ENCODE data around the gene GREB1.

The GREB1 gene

GRCh38 chr2:11675423-11676112 lies 141.7 kb downstream of the GREB1 start:
- peaks cover 2 to 11% of the 10 kb centered on the region in 2 donors for H3K4me1 Mint-ChIP-seq

GRCh38 chr2:11676640-11677039 lies 142.8 kb downstream of the GREB1 start:
- H3K36me3 Mint-ChIP-seq: no peaks in the 10 kb centered on the region
- peaks cover 2 to 11% of the 10 kb centered on the region in 2 donors for H3K4me1 Mint-ChIP-seq
- DNase-seq (no peak), ATAC-seq (replicated peaks) (no peak)
- H3K27ac Mint-ChIP-seq: no peak overlapping the region
- H3K27me3 Mint-ChIP-seq: peaks cover 47 to 48% of the 10 kb centered on the region in 2 donors
- peaks cover 0 to 10% of the 10 kb centered on the region in 2 donors for H3K9me3 Mint-ChIP-seq
- no peak overlapping the region for H3K4me3 Mint-ChIP-seq

More at GRCh38 chr2:11675423-11676112, 141.7 kb downstream of the GREB1 start:
- Mint-ChIP-seq H3K27ac (no peak overlapping the region), H3K27me3 (peaks cover 48 to 49% of the 10 kb centered on the region in 2 donors), H3K9me3 (peaks cover 0 to 10% of the 10 kb centered on the region in 2 donors), H3K36me3 (no peaks in the 10 kb centered on the region), H3K4me3 (no peak overlapping the region)
- ATAC-seq (replicated peaks) (no peak), DNase-seq (no peak)

GRCh38 chr2:11677136-11678055 lies 143.6 kb downstream of the GREB1 start:
- no peak for DNase-seq
- H3K4me1 Mint-ChIP-seq: peaks cover 5 to 15% of the 10 kb centered on the region in 2 donors
- ATAC-seq (replicated peaks): no peak
- no peaks in the 10 kb centered on the region for H3K36me3 Mint-ChIP-seq
- H3K4me3 Mint-ChIP-seq: no peak overlapping the region
- H3K27ac Mint-ChIP-seq: no peak overlapping the region
- H3K9me3 Mint-ChIP-seq: peaks cover 0 to 10% of the 10 kb centered on the region in 2 donors
- H3K27me3 Mint-ChIP-seq: peaks cover 52 to 54% of the 10 kb centered on the region in 2 donors

GRCh38 chr2:11678306-11678960 lies 144.6 kb downstream of the GREB1 start:
- H3K27me3 Mint-ChIP-seq: peaks cover 59 to 63% of the 10 kb centered on the region in 2 donors
- H3K27ac Mint-ChIP-seq: no peak overlapping the region
- H3K4me1 Mint-ChIP-seq: peaks cover 5 to 9% of the 10 kb centered on the region in 2 donors
- H3K9me3 Mint-ChIP-seq: peaks cover 0 to 10% of the 10 kb centered on the region in 2 donors
- DNase-seq: no peak
- ATAC-seq (replicated peaks): no peak
- H3K36me3 Mint-ChIP-seq: no peaks in the 10 kb centered on the region
- H3K4me3 Mint-ChIP-seq: no peak overlapping the region

DNA sequence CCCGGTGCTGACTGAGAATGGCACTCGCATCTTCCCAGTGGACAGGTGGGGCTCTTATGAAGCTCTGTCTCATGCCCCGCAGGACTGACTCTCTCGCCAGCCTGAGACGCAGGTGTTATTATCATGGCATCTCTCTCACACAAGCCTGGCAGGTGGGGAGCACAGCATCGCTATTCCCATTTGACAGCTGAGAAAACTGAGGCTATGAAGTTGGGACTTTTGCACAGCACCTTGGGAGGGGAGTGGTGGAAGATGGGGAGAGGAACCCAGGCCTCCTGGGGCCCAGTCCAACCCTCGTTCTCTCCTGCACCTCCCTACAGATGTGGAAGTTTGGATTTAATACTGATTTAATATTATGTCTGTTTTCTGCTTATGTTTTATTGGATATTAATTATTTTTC lies 145.2 kb downstream of the GREB1 start:
- no peak for ATAC-seq (replicated peaks)
- DNase-seq: no peak
- Mint-ChIP-seq H3K4me3 (no peak overlapping the region), H3K4me1 (peaks cover 5 to 9% of the 10 kb centered on the region in 2 donors), H3K27me3 (peaks cover 59 to 64% of the 10 kb centered on the region in 2 donors), H3K36me3 (no peaks in the 10 kb centered on the region), H3K9me3 (peaks cover 0 to 10% of the 10 kb centered on the region in 2 donors), H3K27ac (no peak overlapping the region)

- H3K9me3 Mint-ChIP-seq: peaks cover 0 to 10% of the 10 kb centered on the region in 2 donors
- ATAC-seq (replicated peaks) (no peak), DNase-seq (no peak)
- no peak overlapping the region for H3K4me3 Mint-ChIP-seq
- no peaks in the 10 kb centered on the region for H3K36me3 Mint-ChIP-seq
- peaks cover 60 to 65% of the 10 kb centered on the region in 2 donors for H3K27me3 Mint-ChIP-seq
- no peak overlapping the region for H3K27ac Mint-ChIP-seq
- H3K4me1 Mint-ChIP-seq: peaks cover 5 to 9% of the 10 kb centered on the region in 2 donors
Observed at GRCh38 chr2:11679486-11680181, 145.8 kb downstream of the GREB1 start.

DNA sequence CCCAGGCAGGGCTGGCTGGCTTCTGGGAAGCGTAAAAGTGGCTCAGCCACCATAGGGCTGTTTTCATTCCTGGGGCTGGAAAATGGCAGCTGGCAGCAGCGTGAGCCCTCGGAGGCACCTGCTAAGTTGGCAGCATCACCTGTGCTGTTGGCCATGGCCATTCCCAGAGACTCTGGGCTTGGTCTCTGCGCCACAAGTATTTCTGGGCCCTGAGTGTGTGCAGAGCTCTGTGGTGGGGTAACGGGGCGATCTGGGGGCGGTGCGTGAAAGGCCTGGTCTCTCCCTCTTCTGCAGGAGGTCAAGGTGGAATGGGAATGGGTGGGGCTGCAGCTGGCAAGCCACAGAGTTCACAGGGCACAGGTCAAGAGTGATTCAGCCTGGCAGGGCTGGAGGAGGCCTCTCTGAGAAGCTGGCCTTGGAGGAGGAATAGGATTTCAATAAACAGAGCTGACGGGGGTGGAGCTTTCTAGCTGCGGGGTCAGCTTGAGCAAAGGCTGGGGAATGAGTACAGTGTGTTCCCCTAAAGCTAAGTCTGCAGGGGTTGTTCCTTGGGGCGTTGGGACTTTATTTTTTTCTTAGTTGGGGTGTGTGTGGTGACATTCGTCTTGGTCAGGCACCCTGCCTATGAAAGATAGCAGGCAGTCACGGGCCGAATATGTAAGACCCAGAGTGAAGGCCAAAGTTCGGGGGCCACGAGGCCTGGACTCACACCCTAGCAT lies 146.5 kb downstream of the GREB1 start:
- Mint-ChIP-seq H3K36me3 (no peaks in the 10 kb centered on the region), H3K4me1 (peaks cover 5 to 9% of the 10 kb centered on the region in 2 donors), H3K4me3 (no peak overlapping the region), H3K9me3 (peaks cover 0 to 8% of the 10 kb centered on the region in 2 donors), H3K27me3 (peaks cover 58 to 65% of the 10 kb centered on the region in 2 donors), H3K27ac (no peak overlapping the region)
- DNase-seq (no peak), ATAC-seq (replicated peaks) (no peak)

DNA sequence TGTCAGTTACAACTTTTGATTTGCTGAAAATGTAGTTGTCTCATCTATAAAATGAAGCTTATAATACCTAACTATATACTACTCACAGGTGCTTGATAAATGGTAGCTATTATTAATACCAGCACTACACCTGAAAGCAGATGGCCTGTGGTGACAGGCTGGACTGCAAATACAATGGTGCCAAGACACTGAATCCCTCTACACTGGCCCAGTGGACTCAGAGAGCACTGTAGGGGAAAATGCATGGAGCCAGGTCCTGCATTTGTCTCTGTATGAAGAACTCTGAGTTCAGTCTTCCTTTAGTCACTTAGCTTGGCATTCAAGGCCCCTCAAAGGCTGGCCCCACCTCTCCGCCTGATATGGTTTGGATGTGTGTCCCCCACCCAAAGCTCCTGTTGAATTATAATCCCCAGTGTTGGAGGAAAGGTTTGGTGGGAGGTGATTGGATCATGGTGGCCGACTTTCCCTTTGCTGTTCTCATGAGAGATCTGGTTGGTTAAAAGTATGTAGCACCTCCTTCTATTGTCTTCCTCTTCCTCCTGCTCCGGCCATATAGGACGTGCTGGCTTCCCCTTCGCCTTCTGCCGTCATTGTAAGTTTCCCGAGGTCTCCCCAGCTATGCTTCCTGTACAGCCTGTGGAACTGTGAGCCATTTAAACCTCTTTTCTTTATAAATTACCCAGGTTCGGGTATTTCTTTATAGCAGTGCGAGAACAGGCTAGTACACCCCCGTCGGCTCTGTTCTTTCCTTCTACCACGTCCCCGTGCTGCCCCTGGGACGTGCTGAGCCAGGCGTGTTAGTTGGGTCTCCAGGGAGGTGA lies 147.3 kb downstream of the GREB1 start:
- ATAC-seq (replicated peaks): no peak
- no peaks in the 10 kb centered on the region for H3K36me3 Mint-ChIP-seq
- no peak overlapping the region for H3K27ac Mint-ChIP-seq
- H3K4me3 Mint-ChIP-seq: no peak overlapping the region
- H3K9me3 Mint-ChIP-seq: peaks cover 0 to under 1% of the 10 kb centered on the region in 2 donors
- peaks cover 58 to 64% of the 10 kb centered on the region in 2 donors for H3K27me3 Mint-ChIP-seq
- peaks cover 5 to 9% of the 10 kb centered on the region in 2 donors for H3K4me1 Mint-ChIP-seq
- no peak for DNase-seq

GRCh38 chr2:11681722-11682589 lies 148.1 kb downstream of the GREB1 start:
- peaks cover 5 to 9% of the 10 kb centered on the region in 2 donors for H3K4me1 Mint-ChIP-seq
- no peaks in the 10 kb centered on the region for H3K9me3 Mint-ChIP-seq
- no peaks in the 10 kb centered on the region for H3K36me3 Mint-ChIP-seq
- peak; percentile 28 for DNase-seq
- ATAC-seq (replicated peaks): peak; percentile 82 to 83
- no peak overlapping the region for H3K4me3 Mint-ChIP-seq
- H3K27ac Mint-ChIP-seq: no peak overlapping the region
- peaks cover 54 to 70% of the 10 kb centered on the region in 2 donors for H3K27me3 Mint-ChIP-seq

DNA sequence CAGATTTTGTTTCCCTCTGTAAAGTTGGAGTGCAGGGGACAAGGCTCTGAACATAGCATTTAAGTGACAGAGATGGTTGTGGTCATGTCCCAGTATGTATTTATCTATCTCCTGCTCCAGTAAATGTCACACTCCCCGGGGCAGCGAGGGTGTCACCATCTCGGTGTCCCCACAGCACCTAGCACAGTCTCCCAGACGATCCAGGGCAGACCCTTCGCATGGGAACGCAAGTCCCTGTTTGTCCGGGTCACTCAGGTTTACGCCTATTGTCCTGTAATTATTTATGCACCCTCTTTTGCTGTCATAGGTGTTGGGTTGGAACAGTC lies 148.7 kb downstream of the GREB1 start:
- Mint-ChIP-seq H3K27ac (no peak overlapping the region), H3K4me1 (peaks cover 5 to 9% of the 10 kb centered on the region in 2 donors), H3K4me3 (no peak overlapping the region), H3K9me3 (no peaks in the 10 kb centered on the region), H3K36me3 (no peaks in the 10 kb centered on the region), H3K27me3 (peaks cover 51 to 66% of the 10 kb centered on the region in 2 donors)
- ATAC-seq (replicated peaks): no peak
- no peak for DNase-seq

GRCh38 chr2:11683476-11683875 lies 149.6 kb downstream of the GREB1 start:
- Mint-ChIP-seq H3K9me3 (no peaks in the 10 kb centered on the region), H3K4me1 (peaks cover 9 to 15% of the 10 kb centered on the region in 2 donors), H3K27ac (no peak overlapping the region), H3K36me3 (no peaks in the 10 kb centered on the region), H3K27me3 (peaks cover 47 to 64% of the 10 kb centered on the region in 2 donors), H3K4me3 (no peak overlapping the region)
- ATAC-seq (replicated peaks): no peak
- no peak for DNase-seq

- Mint-ChIP-seq H3K9me3 (no peaks in the 10 kb centered on the region), H3K27ac (no peak overlapping the region), H3K4me3 (no peak overlapping the region), H3K36me3 (no peaks in the 10 kb centered on the region), H3K27me3 (peaks cover 44 to 62% of the 10 kb centered on the region in 2 donors), H3K4me1 (peaks cover 12 to 20% of the 10 kb centered on the region in 2 donors)
- no peak for ATAC-seq (replicated peaks)
- no peak for DNase-seq
Observed at GRCh38 chr2:11683966-11684365, 150.1 kb downstream of the GREB1 start.
